HUES48 (cell line): ENCODE measurements around the gene MAGI2.

Experiments used
- H3K27ac ChIP-seq: one replicate; pipeline ENCODE4 v1.7.0; 2013; ENCODE audit warnings: low read depth, low read length, inconsistent platforms
- H3K27me3 ChIP-seq: 2 replicates; pipeline ENCODE4 v1.6.1; 2013; ENCODE audit warnings: mild to moderate bottlenecking, low read length; ENCODE audit not compliant: control insufficient read depth, insufficient read depth
- H3K36me3 ChIP-seq: 2 replicates; pipeline ENCODE4 v1.6.1; 2013; ENCODE audit warnings: low read length; ENCODE audit not compliant: control insufficient read depth, insufficient read depth
- H3K4me1 ChIP-seq: 2 replicates; pipeline ENCODE4 v1.6.1; 2013; ENCODE audit warnings: mild to moderate bottlenecking, low read length; ENCODE audit not compliant: control insufficient read depth, insufficient read depth
- H3K4me3 ChIP-seq: 2 replicates; pipeline ENCODE4 v1.5.1; 2013; ENCODE audit warnings: mild to moderate bottlenecking, low read depth, low read length
- H3K9ac ChIP-seq: 2 replicates; pipeline ENCODE4 v1.6.1; 2013; ENCODE audit warnings: mild to moderate bottlenecking, low read depth, low read length, moderate library complexity
- H3K9me3 ChIP-seq: 2 replicates; pipeline ENCODE4 v1.6.1; 2013; ENCODE audit warnings: low read length; ENCODE audit not compliant: control insufficient read depth, insufficient read depth

MAGI2 gene

GRCh38 chr7:78350391-78350790 lies 1103.1 kb downstream of the MAGI2 start:
- Histone ChIP-seq H3K27ac (no peak overlapping the region), H3K4me1 (peaks cover 11% of the 10 kb centered on the region), H3K9me3 (no peaks in the 10 kb centered on the region), H3K4me3 (no peak overlapping the region), H3K36me3 (no peaks in the 10 kb centered on the region; the same call in 1 of the 2 replicates), H3K9ac (no peak overlapping the region), H3K27me3 (no peaks in the 10 kb centered on the region)

GRCh38 chr7:78346827-78347226 lies 1106.6 kb downstream of the MAGI2 start:
- no peak overlapping the region for H3K9ac ChIP-seq
- H3K36me3 ChIP-seq: no peaks in the 10 kb centered on the region; the same call in 1 of the 2 replicates
- no peak overlapping the region for H3K4me3 ChIP-seq
- no peak overlapping the region for H3K27ac ChIP-seq
- no peaks in the 10 kb centered on the region for H3K9me3 ChIP-seq
- H3K27me3 ChIP-seq: no peaks in the 10 kb centered on the region
- peaks cover 5% of the 10 kb centered on the region for H3K4me1 ChIP-seq

GRCh38 chr7:78345979-78346378 lies 1107.5 kb downstream of the MAGI2 start:
- Histone ChIP-seq H3K27me3 (no peaks in the 10 kb centered on the region), H3K9ac (no peak overlapping the region), H3K4me3 (no peak overlapping the region), H3K9me3 (no peaks in the 10 kb centered on the region), H3K4me1 (peaks cover 5% of the 10 kb centered on the region; the same call in 1 of the 2 replicates), H3K27ac (no peak overlapping the region), H3K36me3 (no peaks in the 10 kb centered on the region; the same call in 1 of the 2 replicates)

- no peak overlapping the region for H3K9ac ChIP-seq
- no peak overlapping the region for H3K4me3 ChIP-seq
- no peaks in the 10 kb centered on the region; the same call in 1 of the 2 replicates for H3K36me3 ChIP-seq
- peaks cover 5% of the 10 kb centered on the region; the same call in 1 of the 2 replicates for H3K4me1 ChIP-seq
- no peaks in the 10 kb centered on the region for H3K27me3 ChIP-seq
- H3K9me3 ChIP-seq: no peaks in the 10 kb centered on the region
- H3K27ac ChIP-seq: no peak overlapping the region
These were observed 1108.1 kb downstream of the MAGI2 start for GRCh38 chr7:78345293-78345911.

GRCh38 chr7:78334426-78334825 lies 1119.0 kb downstream of the MAGI2 start:
- Histone ChIP-seq H3K9ac (no peak overlapping the region), H3K27ac (no peak overlapping the region), H3K4me3 (no peak overlapping the region), H3K36me3 (no peaks in the 10 kb centered on the region), H3K27me3 (no peaks in the 10 kb centered on the region), H3K9me3 (no peaks in the 10 kb centered on the region), H3K4me1 (no peaks in the 10 kb centered on the region)

- H3K27me3 ChIP-seq: no peaks in the 10 kb centered on the region
- no peaks in the 10 kb centered on the region for H3K4me1 ChIP-seq
- H3K36me3 ChIP-seq: no peaks in the 10 kb centered on the region
- no peak overlapping the region for H3K9ac ChIP-seq
- no peak overlapping the region for H3K27ac ChIP-seq
- no peak overlapping the region for H3K4me3 ChIP-seq
- H3K9me3 ChIP-seq: no peaks in the 10 kb centered on the region
These were observed 1119.7 kb downstream of the MAGI2 start for GRCh38 chr7:78333530-78334425.

- no peak overlapping the region for H3K9ac ChIP-seq
- no peaks in the 10 kb centered on the region for H3K4me1 ChIP-seq
- no peak overlapping the region for H3K27ac ChIP-seq
- H3K36me3 ChIP-seq: no peaks in the 10 kb centered on the region
- no peaks in the 10 kb centered on the region for H3K27me3 ChIP-seq
- no peak overlapping the region for H3K4me3 ChIP-seq
- H3K9me3 ChIP-seq: no peaks in the 10 kb centered on the region
These were observed 1124.3 kb downstream of the MAGI2 start for GRCh38 chr7:78329001-78329655.

- Histone ChIP-seq H3K36me3 (no peaks in the 10 kb centered on the region), H3K4me3 (no peak overlapping the region), H3K27me3 (no peaks in the 10 kb centered on the region), H3K27ac (no peak overlapping the region), H3K9me3 (no peaks in the 10 kb centered on the region), H3K9ac (no peak overlapping the region), H3K4me1 (no peaks in the 10 kb centered on the region)
These were observed 1125.7 kb downstream of the MAGI2 start for GRCh38 chr7:78327718-78328117.

GRCh38 chr7:78326876-78327275 lies 1126.6 kb downstream of the MAGI2 start:
- Histone ChIP-seq H3K27me3 (no peaks in the 10 kb centered on the region), H3K9me3 (no peaks in the 10 kb centered on the region), H3K9ac (no peak overlapping the region), H3K4me3 (no peak overlapping the region), H3K27ac (no peak overlapping the region), H3K4me1 (no peaks in the 10 kb centered on the region), H3K36me3 (no peaks in the 10 kb centered on the region)

GRCh38 chr7:78326189-78326588 lies 1127.3 kb downstream of the MAGI2 start:
- no peaks in the 10 kb centered on the region for H3K36me3 ChIP-seq
- H3K4me3 ChIP-seq: no peak overlapping the region
- H3K4me1 ChIP-seq: no peaks in the 10 kb centered on the region
- no peaks in the 10 kb centered on the region for H3K9me3 ChIP-seq
- H3K9ac ChIP-seq: no peak overlapping the region
- no peaks in the 10 kb centered on the region for H3K27me3 ChIP-seq
- H3K27ac ChIP-seq: no peak overlapping the region

GRCh38 chr7:78323118-78323517 lies 1130.3 kb downstream of the MAGI2 start:
- Histone ChIP-seq H3K4me1 (no peaks in the 10 kb centered on the region), H3K4me3 (no peak overlapping the region), H3K36me3 (no peaks in the 10 kb centered on the region), H3K27me3 (no peaks in the 10 kb centered on the region), H3K27ac (no peak overlapping the region), H3K9ac (no peak overlapping the region), H3K9me3 (no peaks in the 10 kb centered on the region)
